ENCODE data around the gene SETBP1.

SETBP1 gene

DNA sequence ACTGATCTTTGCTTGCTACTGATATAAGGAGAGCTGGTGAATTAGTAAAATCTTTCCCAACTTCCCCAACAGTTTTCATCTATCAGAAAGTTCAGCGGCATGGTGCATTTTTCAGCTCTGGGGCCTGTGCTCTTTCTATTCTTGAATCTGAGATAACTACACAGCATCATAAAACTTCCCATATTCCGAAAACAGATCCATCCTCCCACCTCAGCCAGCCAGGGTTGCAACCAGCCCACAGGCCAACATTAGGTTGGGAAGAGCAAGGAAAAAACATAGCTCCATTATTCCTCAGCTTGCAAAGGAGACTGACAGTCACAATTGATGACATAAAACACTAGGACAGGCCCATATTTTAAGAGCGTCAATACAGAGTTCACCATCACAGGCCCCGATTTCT, 297.2 kb downstream of the SETBP1 start:
- no peak overlapping the region for H3K4me3 ChIP-seq (ENCODE audit: low read depth, low read length)
- TF ChIP-seq, protein P1, sequence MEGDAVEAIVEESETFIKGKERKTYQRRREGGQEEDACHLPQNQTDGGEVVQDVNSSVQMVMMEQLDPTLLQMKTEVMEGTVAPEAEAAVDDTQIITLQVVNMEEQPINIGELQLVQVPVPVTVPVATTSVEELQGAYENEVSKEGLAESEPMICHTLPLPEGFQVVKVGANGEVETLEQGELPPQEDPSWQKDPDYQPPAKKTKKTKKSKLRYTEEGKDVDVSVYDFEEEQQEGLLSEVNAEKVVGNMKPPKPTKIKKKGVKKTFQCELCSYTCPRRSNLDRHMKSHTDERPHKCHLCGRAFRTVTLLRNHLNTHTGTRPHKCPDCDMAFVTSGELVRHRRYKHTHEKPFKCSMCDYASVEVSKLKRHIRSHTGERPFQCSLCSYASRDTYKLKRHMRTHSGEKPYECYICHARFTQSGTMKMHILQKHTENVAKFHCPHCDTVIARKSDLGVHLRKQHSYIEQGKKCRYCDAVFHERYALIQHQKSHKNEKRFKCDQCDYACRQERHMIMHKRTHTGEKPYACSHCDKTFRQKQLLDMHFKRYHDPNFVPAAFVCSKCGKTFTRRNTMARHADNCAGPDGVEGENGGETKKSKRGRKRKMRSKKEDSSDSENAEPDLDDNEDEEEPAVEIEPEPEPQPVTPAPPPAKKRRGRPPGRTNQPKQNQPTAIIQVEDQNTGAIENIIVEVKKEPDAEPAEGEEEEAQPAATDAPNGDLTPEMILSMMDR (IDR thresholded peaks at IDR 0.05; ENCODE audit: low read depth, low read length), result no peak
- DNase-seq, result no peak
- H3K27me3 ChIP-seq, result no peaks in the 10 kb centered on the region
- H3K36me3 ChIP-seq, result no peaks in the 10 kb centered on the region
- no peaks in the 10 kb centered on the region for H3K9me3 ChIP-seq
- H3K4me1 ChIP-seq, result no peaks in the 10 kb centered on the region

DNA sequence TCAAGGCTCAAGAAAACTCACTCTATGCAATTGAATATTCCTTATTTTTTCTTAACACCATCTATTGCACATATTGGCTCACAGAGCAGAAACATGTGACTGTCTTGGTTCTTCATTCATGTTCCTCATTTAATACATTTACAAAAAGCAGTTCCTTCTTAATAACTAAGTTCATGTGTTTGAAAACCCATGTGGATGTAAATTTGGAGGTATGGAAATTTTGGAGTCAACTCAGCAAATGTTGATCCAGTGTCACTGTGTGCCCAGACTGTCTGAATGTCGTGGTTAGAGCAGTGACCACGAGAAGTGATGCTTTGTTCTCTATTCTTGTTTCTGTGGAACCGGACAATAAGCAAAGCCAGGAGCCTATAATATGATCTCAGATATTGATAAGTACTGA, 299.1 kb downstream of the SETBP1 start:
- TF ChIP-seq, protein P1 (IDR thresholded peaks at IDR 0.05; ENCODE audit: low read depth, low read length), result no peak
- Histone ChIP-seq H3K9me3 (no peaks in the 10 kb centered on the region), H3K4me3 (ENCODE audit: low read depth, low read length) (no peak overlapping the region), H3K27me3 (no peaks in the 10 kb centered on the region), H3K4me1 (no peaks in the 10 kb centered on the region), H3K36me3 (no peaks in the 10 kb centered on the region)
- no peak for DNase-seq

DNA sequence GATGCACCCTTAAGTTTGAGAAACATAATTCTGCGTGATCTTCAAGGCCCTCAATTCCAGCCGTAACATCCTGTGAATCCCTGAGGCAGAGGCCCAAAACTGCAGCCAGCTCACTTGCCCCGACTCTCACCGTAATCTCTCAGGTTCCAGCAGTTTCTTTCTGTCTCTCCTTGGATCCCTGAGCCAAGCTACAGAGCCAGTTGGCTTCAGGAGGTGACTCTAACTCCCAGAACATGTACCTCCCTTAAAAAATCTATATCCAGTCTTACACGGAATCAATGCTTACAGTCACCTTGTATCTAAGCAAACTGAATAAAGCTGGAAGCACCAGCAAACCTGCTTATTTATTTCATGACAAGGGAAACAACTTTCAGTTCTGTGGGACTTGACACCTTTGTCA, 300.4 kb downstream of the SETBP1 start:
- no peak overlapping the region for H3K4me3 ChIP-seq (ENCODE audit: low read depth, low read length)
- no peaks in the 10 kb centered on the region for H3K36me3 ChIP-seq
- H3K9me3 ChIP-seq, result no peaks in the 10 kb centered on the region
- no peak for DNase-seq
- no peaks in the 10 kb centered on the region for H3K27me3 ChIP-seq
- TF ChIP-seq, protein P1 (IDR thresholded peaks at IDR 0.05; ENCODE audit: low read depth, low read length), result no peak
- H3K4me1 ChIP-seq, result no peaks in the 10 kb centered on the region

DNA sequence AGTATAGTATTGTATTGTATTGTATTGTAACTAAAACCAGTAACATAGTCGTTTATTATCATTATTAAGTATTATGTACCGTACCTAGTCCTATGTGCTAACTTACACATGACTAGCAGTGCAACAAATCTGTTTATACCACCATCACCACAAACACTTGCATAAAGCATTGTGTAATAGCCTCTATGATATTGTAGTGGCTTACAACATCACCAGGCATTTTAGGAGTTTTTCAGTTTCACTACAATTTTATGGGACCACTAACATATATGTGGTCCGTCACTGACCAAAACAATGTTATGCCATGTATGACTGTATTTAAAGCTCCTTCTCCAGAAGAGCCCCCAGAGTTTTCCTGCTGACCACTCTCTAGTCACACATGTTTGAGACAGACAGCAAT, 306.2 kb downstream of the SETBP1 start:
- no peak for DNase-seq
- no peaks in the 10 kb centered on the region for H3K36me3 ChIP-seq
- H3K4me3 ChIP-seq (ENCODE audit: low read depth, low read length), result no peak overlapping the region
- H3K4me1 ChIP-seq, result no peaks in the 10 kb centered on the region
- no peaks in the 10 kb centered on the region for H3K27me3 ChIP-seq
- TF ChIP-seq, protein P1 (IDR thresholded peaks at IDR 0.05; ENCODE audit: low read depth, low read length), result no peak
- no peaks in the 10 kb centered on the region for H3K9me3 ChIP-seq

DNA sequence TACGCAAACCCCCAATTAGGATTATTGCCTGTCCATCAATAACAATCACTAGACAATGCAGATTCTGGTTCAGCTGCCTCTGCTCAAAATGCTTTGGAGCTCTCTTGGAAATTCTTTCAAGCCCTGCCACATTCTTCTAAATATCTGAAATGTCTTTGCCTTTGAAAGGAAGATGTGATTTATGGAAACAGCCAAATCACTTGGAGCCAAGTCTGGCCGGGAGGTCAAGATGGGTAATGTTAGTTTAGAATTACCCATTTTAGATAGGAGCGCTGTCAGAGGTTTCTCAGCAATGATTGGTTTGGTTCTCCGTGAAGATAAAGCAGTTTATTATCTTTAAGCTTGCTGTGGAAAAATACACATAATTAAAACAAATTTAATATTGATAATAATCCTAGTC, 306.7 kb downstream of the SETBP1 start:
- Histone ChIP-seq H3K27me3 (no peaks in the 10 kb centered on the region), H3K4me3 (ENCODE audit: low read depth, low read length) (no peak overlapping the region), H3K9me3 (no peaks in the 10 kb centered on the region), H3K36me3 (no peaks in the 10 kb centered on the region), H3K4me1 (no peaks in the 10 kb centered on the region)
- TF ChIP-seq, protein P1 (IDR thresholded peaks at IDR 0.05; ENCODE audit: low read depth, low read length), result no peak
- no peak for DNase-seq

DNA sequence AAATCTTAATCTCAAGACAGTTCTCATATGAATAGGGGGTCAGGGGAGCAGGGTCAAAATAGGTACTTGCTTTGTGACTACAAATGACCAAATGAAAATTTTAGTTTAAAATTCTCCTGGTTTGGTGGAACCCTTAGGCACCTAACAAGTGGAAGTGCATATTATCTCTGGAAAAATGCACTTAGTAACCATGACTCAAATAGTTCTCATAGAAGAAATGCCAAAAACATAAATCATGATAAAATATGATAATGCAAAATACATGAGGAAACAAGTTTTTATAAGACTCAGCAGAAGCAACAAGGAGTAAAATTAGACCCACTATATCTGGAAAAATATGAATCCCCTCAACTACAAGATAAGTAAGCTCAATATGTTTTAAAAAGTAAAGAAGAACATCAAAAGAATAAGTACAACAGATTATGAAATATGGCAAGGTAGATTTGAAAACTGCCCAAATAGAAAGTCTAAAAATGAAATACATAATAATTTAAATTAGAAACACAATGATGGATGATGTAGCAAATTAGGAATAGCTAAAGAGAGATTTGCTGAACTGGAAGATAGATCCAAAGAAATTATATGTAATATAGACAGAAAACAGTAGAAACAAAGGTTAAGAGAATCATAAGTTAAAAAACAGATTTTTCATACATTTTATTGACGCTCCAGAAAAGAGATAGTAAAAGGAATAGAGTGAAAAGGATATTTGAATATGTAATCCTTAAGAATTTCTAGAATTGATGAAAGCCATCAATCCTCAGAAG, 308.3 kb downstream of the SETBP1 start:
- DNase-seq, result no peak
- Histone ChIP-seq H3K36me3 (no peaks in the 10 kb centered on the region), H3K9me3 (no peaks in the 10 kb centered on the region), H3K4me1 (no peaks in the 10 kb centered on the region), H3K27me3 (no peaks in the 10 kb centered on the region), H3K4me3 (ENCODE audit: low read depth, low read length) (no peak overlapping the region)
- TF ChIP-seq, protein P1 (IDR thresholded peaks at IDR 0.05; ENCODE audit: low read depth, low read length), result no peak
